ENCODE data around the gene RAMP3.

DNA sequence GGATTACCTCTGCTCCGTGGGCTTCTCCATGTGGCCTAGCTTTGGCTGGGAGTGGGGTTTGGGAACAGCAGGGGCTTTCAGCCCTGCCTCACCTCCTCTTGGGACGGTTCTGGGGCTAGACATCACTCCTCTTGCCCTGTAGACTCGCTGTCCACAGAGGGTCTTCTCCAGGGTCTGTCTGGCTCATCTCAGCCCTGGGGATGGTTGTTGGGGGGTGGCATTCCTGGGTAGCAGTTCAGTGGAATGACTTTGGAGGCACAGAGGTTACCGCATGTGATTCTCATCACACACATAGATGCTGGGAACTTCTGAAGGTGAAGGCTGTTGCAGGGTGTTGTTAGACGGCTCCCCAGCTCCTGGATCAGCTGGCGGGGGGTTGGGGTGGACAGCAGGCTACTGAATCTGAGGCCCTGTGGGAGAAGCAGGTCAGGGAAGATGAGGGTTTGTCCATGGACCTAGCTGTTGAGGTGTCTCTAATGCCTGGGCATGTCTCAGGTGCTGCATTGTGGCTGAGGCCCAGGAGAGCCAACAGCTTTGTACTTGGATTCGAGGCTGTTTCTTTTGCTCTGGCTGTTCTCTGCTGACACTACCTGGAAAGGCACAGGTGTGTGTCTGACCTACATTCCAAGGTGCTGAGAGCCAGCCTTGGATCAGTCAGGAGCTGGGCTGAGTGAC lies 23.8 kb downstream of the RAMP3 start:
- no peak for TF ChIP-seq FOS (IDR thresholded peaks at IDR 0.05; ENCODE audit: extremely low read depth, insufficient read length)
- no peak for TF ChIP-seq ELF4 (CRISPR knock-in tag; IDR thresholded peaks at IDR 0.05)
- TF ChIP-seq, protein P1, sequence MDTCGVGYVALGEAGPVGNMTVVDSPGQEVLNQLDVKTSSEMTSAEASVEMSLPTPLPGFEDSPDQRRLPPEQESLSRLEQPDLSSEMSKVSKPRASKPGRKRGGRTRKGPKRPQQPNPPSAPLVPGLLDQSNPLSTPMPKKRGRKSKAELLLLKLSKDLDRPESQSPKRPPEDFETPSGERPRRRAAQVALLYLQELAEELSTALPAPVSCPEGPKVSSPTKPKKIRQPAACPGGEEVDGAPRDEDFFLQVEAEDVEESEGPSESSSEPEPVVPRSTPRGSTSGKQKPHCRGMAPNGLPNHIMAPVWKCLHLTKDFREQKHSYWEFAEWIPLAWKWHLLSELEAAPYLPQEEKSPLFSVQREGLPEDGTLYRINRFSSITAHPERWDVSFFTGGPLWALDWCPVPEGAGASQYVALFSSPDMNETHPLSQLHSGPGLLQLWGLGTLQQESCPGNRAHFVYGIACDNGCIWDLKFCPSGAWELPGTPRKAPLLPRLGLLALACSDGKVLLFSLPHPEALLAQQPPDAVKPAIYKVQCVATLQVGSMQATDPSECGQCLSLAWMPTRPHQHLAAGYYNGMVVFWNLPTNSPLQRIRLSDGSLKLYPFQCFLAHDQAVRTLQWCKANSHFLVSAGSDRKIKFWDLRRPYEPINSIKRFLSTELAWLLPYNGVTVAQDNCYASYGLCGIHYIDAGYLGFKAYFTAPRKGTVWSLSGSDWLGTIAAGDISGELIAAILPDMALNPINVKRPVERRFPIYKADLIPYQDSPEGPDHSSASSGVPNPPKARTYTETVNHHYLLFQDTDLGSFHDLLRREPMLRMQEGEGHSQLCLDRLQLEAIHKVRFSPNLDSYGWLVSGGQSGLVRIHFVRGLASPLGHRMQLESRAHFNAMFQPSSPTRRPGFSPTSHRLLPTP (IDR thresholded peaks at IDR 0.05; ENCODE audit: borderline replicate concordance, extremely low read depth, insufficient read length), result no peak
- no peak for TF ChIP-seq TOE1 (IDR thresholded peaks at IDR 0.05; ENCODE audit: borderline replicate concordance)
- no peak for TF ChIP-seq TOE1 (CRISPR knock-in tag; IDR thresholded peaks at IDR 0.05; ENCODE audit: borderline replicate concordance, low read depth)
- no peak for TF ChIP-seq RNF219 (CRISPR knock-in tag; IDR thresholded peaks at IDR 0.05)
- TF ChIP-seq POLR2A (conservative IDR thresholded peaks at IDR 0.05), result no peak
- TF ChIP-seq, protein P2, sequence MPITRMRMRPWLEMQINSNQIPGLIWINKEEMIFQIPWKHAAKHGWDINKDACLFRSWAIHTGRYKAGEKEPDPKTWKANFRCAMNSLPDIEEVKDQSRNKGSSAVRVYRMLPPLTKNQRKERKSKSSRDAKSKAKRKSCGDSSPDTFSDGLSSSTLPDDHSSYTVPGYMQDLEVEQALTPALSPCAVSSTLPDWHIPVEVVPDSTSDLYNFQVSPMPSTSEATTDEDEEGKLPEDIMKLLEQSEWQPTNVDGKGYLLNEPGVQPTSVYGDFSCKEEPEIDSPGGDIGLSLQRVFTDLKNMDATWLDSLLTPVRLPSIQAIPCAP (CRISPR knock-in tag; IDR thresholded peaks at IDR 0.05; ENCODE audit: borderline replicate concordance), result no peak
- TF ChIP-seq GATA2 (CRISPR knock-in tag; IDR thresholded peaks at IDR 0.05), result no peak
